Type B pancreatic cell (in vitro differentiated cells): Measurements from ENCODE around the gene ETFBKMT. TPM values are rescaled to one million over a fixed set of nuclear protein-coding genes. Genes with fewer than 3 reads are reported as not detected.
"Not testable (repeated sequence)": the region's sequence is repeated elsewhere in the genome, so short reads cannot be mapped to it uniquely, and the experiment has no call there.

Experiments used
- DNase-seq: peaks from one replicate; pipeline ENCODE4 v3.0.0; 2021; ENCODE audit warnings: mixed read lengths; ENCODE audit not compliant: unreplicated experiment; ENCODE audit errors: extremely low spot score
- H3K27ac Mint-ChIP-seq: 2 replicates; pipeline ENCODE4 v1.8.0; 2021; ENCODE audit warnings: mild to moderate bottlenecking, mixed read lengths
- H3K27me3 Mint-ChIP-seq: 2 replicates; pipeline ENCODE4 v1.8.0; 2021; ENCODE audit warnings: mixed read lengths
- H3K36me3 Mint-ChIP-seq: 2 replicates; pipeline ENCODE4 v1.8.0; 2021; ENCODE audit warnings: mixed read lengths
- H3K4me1 Mint-ChIP-seq: one replicate; pipeline ENCODE4 v1.8.0; 2021; ENCODE audit warnings: mixed read lengths; ENCODE audit not compliant: unreplicated experiment
- H3K4me3 Mint-ChIP-seq: 2 replicates; pipeline ENCODE4 v1.8.0; 2021; ENCODE audit warnings: mild to moderate bottlenecking, mixed read lengths
- H3K9me3 Mint-ChIP-seq: 2 replicates; pipeline ENCODE4 v1.8.0; 2021; ENCODE audit warnings: mixed read lengths
- total RNA-seq: library from RNA; stranded (reverse); gene quantifications from 2 replicates; pipeline ENCODE4 v1.2.1, GENCODE V29; 2021; ENCODE audit warnings: low replicate concordance
- TF ChIP-seq, protein P1 (sequence below): fragments of 200-600 bp; sonication (generic); conservative IDR thresholded peaks from 2 replicates; pipeline ENCODE4 v1.5.0; 2021; ENCODE audit warnings: antibody characterized with exemption, mild to moderate bottlenecking

The ETFBKMT gene
- total RNA-seq, 1 donor from 2014 or later, result 2.0 TPM

- Mint-ChIP-seq H3K27ac (no peak overlapping the region), H3K9me3 (peaks cover 4% of the 10 kb centered on the region), H3K4me3 (no peak overlapping the region), H3K27me3 (no peaks in the 10 kb centered on the region), H3K36me3 (peaks cover 32% of the 10 kb centered on the region), H3K4me1 (no peaks in the 10 kb centered on the region)
- TF ChIP-seq, protein P1, sequence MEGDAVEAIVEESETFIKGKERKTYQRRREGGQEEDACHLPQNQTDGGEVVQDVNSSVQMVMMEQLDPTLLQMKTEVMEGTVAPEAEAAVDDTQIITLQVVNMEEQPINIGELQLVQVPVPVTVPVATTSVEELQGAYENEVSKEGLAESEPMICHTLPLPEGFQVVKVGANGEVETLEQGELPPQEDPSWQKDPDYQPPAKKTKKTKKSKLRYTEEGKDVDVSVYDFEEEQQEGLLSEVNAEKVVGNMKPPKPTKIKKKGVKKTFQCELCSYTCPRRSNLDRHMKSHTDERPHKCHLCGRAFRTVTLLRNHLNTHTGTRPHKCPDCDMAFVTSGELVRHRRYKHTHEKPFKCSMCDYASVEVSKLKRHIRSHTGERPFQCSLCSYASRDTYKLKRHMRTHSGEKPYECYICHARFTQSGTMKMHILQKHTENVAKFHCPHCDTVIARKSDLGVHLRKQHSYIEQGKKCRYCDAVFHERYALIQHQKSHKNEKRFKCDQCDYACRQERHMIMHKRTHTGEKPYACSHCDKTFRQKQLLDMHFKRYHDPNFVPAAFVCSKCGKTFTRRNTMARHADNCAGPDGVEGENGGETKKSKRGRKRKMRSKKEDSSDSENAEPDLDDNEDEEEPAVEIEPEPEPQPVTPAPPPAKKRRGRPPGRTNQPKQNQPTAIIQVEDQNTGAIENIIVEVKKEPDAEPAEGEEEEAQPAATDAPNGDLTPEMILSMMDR, result no peak
- no peak for DNase-seq
Observed at GRCh38 chr12:31710021-31710818, 50.7 kb downstream of the ETFBKMT start.

DNA sequence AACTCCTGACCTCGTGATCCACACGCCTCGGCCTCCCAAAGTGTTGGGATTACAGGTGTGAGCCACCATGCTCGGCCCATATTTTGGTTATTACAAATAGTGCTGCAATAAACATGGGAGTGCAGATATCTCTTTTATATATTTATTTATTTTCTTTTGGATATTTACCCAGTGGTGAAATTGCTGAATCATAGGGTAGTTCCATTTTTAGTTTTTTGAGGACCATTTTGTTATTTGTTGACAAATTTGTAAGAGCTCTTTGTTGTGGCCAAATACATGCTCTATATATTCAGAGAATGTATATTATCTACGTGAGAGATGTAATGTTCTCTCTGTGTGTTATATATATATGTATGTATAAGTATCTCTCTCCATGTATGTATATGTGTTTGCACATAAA lies 53.4 kb downstream of the ETFBKMT start:
- TF ChIP-seq, protein P1, result no peak
- no peak overlapping the region for H3K4me3 Mint-ChIP-seq
- peaks cover 10% of the 10 kb centered on the region for H3K9me3 Mint-ChIP-seq
- no peaks in the 10 kb centered on the region for H3K4me1 Mint-ChIP-seq
- no peaks in the 10 kb centered on the region for H3K27me3 Mint-ChIP-seq
- H3K36me3 Mint-ChIP-seq, result peaks cover 32% of the 10 kb centered on the region
- DNase-seq, result no peak
- no peak overlapping the region for H3K27ac Mint-ChIP-seq

DNA sequence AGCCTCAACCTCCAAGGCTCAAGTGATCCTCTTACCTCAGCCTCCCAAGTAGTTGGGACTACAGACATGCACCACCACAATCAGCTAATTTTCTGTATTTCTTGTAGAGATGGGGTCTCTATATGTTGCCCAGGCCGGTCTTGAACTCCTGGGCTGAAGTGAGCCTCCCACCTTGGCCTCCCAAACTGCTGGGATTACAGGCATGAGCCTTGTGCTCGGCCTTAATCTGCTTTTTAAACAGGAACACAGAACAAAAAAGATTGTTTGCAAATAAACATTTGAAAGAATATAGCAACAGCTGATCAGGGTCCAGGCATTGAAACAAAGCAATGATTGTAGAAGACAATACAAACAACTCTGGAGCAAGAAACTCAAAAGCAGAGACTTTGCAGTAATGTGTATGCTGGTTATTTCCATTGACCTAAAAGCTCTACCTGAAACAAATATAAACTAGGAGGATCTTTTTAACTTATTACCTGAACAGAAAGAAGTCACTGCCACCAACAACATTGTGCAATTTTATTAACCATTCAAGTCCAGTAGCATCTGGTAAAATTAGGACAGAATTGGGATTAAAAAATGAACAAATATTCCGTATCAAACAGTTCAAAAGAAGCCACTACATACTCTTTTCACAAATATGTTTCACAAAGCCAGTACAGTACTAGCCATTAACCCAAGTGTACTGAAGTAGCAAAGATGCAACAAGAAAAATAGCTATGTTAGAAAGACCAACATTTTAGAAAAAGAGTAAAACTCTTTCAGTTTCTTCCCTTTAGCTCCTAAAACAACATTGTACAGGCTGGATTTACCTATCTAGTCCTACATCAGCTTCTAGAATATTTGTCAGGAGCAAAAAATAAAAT lies 55.2 kb downstream of the ETFBKMT start:
- Mint-ChIP-seq H3K4me1 (no peaks in the 10 kb centered on the region), H3K4me3 (peak overlapping the region; percentile 3), H3K36me3 (peaks cover 29% of the 10 kb centered on the region), H3K9me3 (peaks cover 14% of the 10 kb centered on the region), H3K27ac (peak overlapping the region; percentile 34), H3K27me3 (no peaks in the 10 kb centered on the region)
- DNase-seq, result no peak
- TF ChIP-seq, protein P1, result no peak

DNA sequence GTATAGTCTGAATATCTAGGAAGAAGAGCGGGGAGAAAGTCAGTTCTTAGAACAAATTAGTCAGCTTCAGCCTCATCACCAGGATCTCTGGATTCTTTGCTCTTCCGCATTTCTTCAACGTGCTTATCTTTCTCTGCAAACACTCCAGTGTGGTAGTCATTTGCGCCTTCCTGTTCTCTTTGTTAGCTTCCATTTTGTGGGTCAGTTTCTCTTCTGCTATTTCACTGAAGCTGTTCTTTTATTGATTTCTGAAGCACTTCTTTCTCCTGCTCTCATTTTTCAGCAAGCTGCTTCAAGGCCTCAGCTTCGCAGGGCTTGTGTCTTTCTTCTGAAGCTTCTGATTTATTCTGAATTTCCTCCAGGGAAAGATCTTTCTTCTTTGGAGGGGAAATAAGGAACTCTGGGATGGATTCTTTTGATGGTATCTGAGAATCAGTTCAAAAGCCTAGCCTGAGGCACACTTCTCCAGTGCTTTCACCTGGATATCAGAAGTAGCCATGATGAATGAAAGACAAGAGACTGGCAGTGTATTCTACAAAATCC lies 55.9 kb downstream of the ETFBKMT start:
- DNase-seq, result no peak
- H3K27me3 Mint-ChIP-seq, result no peaks in the 10 kb centered on the region
- peak overlapping the region; percentile 34 for H3K27ac Mint-ChIP-seq
- H3K36me3 Mint-ChIP-seq, result peaks cover 22% of the 10 kb centered on the region
- no peaks in the 10 kb centered on the region for H3K4me1 Mint-ChIP-seq
- TF ChIP-seq, protein P1, result no peak
- H3K4me3 Mint-ChIP-seq, result peak overlapping the region; percentile 3
- peaks cover 13% of the 10 kb centered on the region for H3K9me3 Mint-ChIP-seq

- H3K27me3 Mint-ChIP-seq, H3K9me3 Mint-ChIP-seq, H3K4me1 Mint-ChIP-seq, DNase-seq, H3K27ac Mint-ChIP-seq, H3K4me3 Mint-ChIP-seq: not testable (repeated sequence)
- peaks cover 23% of the 10 kb centered on the region for H3K36me3 Mint-ChIP-seq
Observed at GRCh38 chr12:31716998-31717397, 57.5 kb downstream of the ETFBKMT start.

- not testable (repeated sequence) for DNase-seq, H3K4me1 Mint-ChIP-seq, H3K4me3 Mint-ChIP-seq, H3K9me3 Mint-ChIP-seq, H3K27me3 Mint-ChIP-seq
- Mint-ChIP-seq H3K27ac (peak overlapping the region; percentile 69), H3K36me3 (peaks cover 23% of the 10 kb centered on the region)
Observed at GRCh38 chr12:31718542-31719198, 59.2 kb downstream of the ETFBKMT start.
